GM19351 (cell line): ENCODE measurements around the gene EREG.

Source experiments
- ATAC-seq: cut with Tn5 transposase; IDR thresholded peaks from one replicate; pipeline ENCODE4 v1.9.1; 2021; ENCODE audit warnings: mild to moderate bottlenecking, moderate library complexity; ENCODE audit not compliant: unreplicated experiment

The EREG gene

GRCh38 chr4:74420863-74421262 is 55.9 kb downstream of the EREG start:
- no peak for ATAC-seq

- no peak for ATAC-seq
These were observed 58.2 kb downstream of the EREG start for GRCh38 chr4:74423104-74423503.

- no peak for ATAC-seq
These were observed 59.2 kb downstream of the EREG start for GRCh38 chr4:74424111-74424510.

GRCh38 chr4:74426101-74426500 is 61.2 kb downstream of the EREG start:
- ATAC-seq = no peak

GRCh38 chr4:74428276-74428675 is 63.3 kb downstream of the EREG start:
- no peak for ATAC-seq

- no peak for ATAC-seq
These were observed 66.3 kb downstream of the EREG start for GRCh38 chr4:74431113-74431826.

- no peak for ATAC-seq
These were observed 68.1 kb downstream of the EREG start for GRCh38 chr4:74433043-74433442.

GRCh38 chr4:74433541-74434172 is 68.7 kb downstream of the EREG start:
- ATAC-seq = no peak

- no peak for ATAC-seq
These were observed 70.4 kb downstream of the EREG start for GRCh38 chr4:74435296-74435695.

GRCh38 chr4:74437866-74438265 is 72.9 kb downstream of the EREG start:
- no peak for ATAC-seq
